ENCODE data around the gene SLC39A10.

SLC39A10 gene, protein sequence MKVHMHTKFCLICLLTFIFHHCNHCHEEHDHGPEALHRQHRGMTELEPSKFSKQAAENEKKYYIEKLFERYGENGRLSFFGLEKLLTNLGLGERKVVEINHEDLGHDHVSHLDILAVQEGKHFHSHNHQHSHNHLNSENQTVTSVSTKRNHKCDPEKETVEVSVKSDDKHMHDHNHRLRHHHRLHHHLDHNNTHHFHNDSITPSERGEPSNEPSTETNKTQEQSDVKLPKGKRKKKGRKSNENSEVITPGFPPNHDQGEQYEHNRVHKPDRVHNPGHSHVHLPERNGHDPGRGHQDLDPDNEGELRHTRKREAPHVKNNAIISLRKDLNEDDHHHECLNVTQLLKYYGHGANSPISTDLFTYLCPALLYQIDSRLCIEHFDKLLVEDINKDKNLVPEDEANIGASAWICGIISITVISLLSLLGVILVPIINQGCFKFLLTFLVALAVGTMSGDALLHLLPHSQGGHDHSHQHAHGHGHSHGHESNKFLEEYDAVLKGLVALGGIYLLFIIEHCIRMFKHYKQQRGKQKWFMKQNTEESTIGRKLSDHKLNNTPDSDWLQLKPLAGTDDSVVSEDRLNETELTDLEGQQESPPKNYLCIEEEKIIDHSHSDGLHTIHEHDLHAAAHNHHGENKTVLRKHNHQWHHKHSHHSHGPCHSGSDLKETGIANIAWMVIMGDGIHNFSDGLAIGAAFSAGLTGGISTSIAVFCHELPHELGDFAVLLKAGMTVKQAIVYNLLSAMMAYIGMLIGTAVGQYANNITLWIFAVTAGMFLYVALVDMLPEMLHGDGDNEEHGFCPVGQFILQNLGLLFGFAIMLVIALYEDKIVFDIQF

GRCh38 chr2:195656859-195657633 is at the start of gene SLC39A10:
TSS of gene SLC39A10 (plus strand) at chr2:195657226. CDS start at chr2:195680043, 22,817 bp downstream.
- POLR2A ChIA-PET: interaction anchor here (0.6 to 2.4 kb wide), 27 partner anchors 9 to 337 kb away, joined by 3 to 30 read pairs (median 4); no protein-coding TSS in a partner anchor
- peak; percentile 94 for DNase-seq (ENCODE audit: low read depth, low spot score)
- CTCF ChIA-PET: interaction anchor here (1.0 to 1.3 kb wide), 2 partner anchors 119 to 179 kb away, joined by 3 read pairs; no protein-coding TSS in a partner anchor
- TF ChIP-seq, protein P1, sequence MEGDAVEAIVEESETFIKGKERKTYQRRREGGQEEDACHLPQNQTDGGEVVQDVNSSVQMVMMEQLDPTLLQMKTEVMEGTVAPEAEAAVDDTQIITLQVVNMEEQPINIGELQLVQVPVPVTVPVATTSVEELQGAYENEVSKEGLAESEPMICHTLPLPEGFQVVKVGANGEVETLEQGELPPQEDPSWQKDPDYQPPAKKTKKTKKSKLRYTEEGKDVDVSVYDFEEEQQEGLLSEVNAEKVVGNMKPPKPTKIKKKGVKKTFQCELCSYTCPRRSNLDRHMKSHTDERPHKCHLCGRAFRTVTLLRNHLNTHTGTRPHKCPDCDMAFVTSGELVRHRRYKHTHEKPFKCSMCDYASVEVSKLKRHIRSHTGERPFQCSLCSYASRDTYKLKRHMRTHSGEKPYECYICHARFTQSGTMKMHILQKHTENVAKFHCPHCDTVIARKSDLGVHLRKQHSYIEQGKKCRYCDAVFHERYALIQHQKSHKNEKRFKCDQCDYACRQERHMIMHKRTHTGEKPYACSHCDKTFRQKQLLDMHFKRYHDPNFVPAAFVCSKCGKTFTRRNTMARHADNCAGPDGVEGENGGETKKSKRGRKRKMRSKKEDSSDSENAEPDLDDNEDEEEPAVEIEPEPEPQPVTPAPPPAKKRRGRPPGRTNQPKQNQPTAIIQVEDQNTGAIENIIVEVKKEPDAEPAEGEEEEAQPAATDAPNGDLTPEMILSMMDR (IDR thresholded peaks at IDR 0.05; ENCODE audit: insufficient read depth, low read length, missing control alignments): no peak
- H3K4me3 ChIP-seq (ENCODE audit: low read depth, low read length): peak within 1 kb of the TSS; percentile 87

DNA sequence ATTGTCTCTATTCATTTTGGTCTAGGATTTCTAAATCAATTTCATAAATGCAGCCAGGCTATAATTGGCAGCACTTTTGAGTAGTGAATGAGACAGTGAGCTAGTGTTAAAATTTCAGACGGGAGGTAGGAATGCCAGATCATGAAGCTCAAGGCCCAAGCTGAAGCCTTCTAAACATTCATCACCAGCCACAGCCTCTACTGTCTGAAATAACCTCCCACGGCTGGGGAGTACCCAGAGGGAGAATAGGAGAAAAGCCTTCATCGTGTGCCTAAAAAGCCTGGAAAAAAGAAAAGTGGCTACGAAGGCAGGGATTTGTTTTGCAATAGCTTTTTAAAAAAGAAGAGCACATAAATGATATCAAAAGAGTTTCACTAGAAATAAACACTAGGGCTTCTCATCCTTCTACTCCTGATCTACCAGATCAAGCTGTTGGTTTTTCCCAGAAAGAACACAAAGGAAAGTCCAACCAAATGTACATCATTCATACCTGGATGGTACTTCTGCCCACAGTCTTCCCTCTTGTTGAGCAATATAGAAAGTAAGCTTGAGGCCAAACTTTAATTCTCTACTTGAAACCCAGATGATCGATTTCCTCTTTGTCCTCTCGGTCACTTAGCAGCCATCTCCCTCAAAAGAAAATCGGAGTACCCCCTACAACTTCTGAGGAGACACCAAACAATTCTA is 48.1 kb upstream of the SLC39A10 start:
- ChIA-PET POLR2A (no interaction called here), CTCF (no interaction called here)
- no peak for DNase-seq (ENCODE audit: low read depth, low spot score)
- no peak overlapping the region for H3K4me3 ChIP-seq (ENCODE audit: low read depth, low read length)
- TF ChIP-seq, protein P1 (IDR thresholded peaks at IDR 0.05; ENCODE audit: insufficient read depth, low read length, missing control alignments): no peak

GRCh38 chr2:195610717-195611116 is 46.3 kb upstream of the SLC39A10 start:
- H3K4me3 ChIP-seq (ENCODE audit: low read depth, low read length): no peak overlapping the region
- ChIA-PET POLR2A (no interaction called here), CTCF (interaction anchor here (0.7 kb wide), 1 partner anchor 36 kb away, joined by 3 read pairs; no protein-coding TSS in a partner anchor)
- TF ChIP-seq, protein P1 (IDR thresholded peaks at IDR 0.05; ENCODE audit: insufficient read depth, low read length, missing control alignments): no peak
- no peak for DNase-seq (ENCODE audit: low read depth, low spot score)

GRCh38 chr2:195612611-195613495 is 44.2 kb upstream of the SLC39A10 start:
- H3K4me3 ChIP-seq (ENCODE audit: low read depth, low read length): peak overlapping the region; percentile 48
- POLR2A ChIA-PET: interaction anchor here (0.6 to 2.8 kb wide), 5 partner anchors 44 to 79 kb away, joined by 3 to 18 read pairs (median 4); partner anchors contain the start of gene SLC39A10
- CTCF ChIA-PET: interaction anchor here (1.0 to 1.4 kb wide), 3 partner anchors 9 to 454 kb away, joined by 3 to 4 read pairs (median 3); no protein-coding TSS in a partner anchor
- TF ChIP-seq, protein P1 (IDR thresholded peaks at IDR 0.05; ENCODE audit: insufficient read depth, low read length, missing control alignments): no peak
- peak; percentile 47 for DNase-seq (ENCODE audit: low read depth, low spot score)

GRCh38 chr2:195613922-195614321 is 43.1 kb upstream of the SLC39A10 start:
- ChIA-PET CTCF (interaction anchor here (1.0 to 1.4 kb wide), 3 partner anchors 8 to 453 kb away, joined by 3 to 4 read pairs (median 3); no protein-coding TSS in a partner anchor), POLR2A (interaction anchor here (0.6 to 2.8 kb wide), 6 partner anchors 17 to 97 kb away, joined by 3 to 18 read pairs (median 3); partner anchors contain the start of gene SLC39A10)
- TF ChIP-seq, protein P1 (IDR thresholded peaks at IDR 0.05; ENCODE audit: insufficient read depth, low read length, missing control alignments): no peak
- peak; percentile 85 for DNase-seq (ENCODE audit: low read depth, low spot score)
- peak overlapping the region; percentile 48 for H3K4me3 ChIP-seq (ENCODE audit: low read depth, low read length)
